ENCODE data around the gene CRYGA. TPM values are rescaled to one million over a fixed set of nuclear protein-coding genes. Genes with fewer than 3 reads are reported as not detected.
"Not testable (repeated sequence)": the region's sequence is repeated elsewhere in the genome, so short reads cannot be mapped to it uniquely, and the experiment has no call there.

CRYGA gene
- total RNA-seq, 2 donors from 2014 or later = not detected

- no peak for DNase-seq
- no peak for ATAC-seq
- intact Hi-C loops (cut with DNase I) = no loop called here
Observed at GRCh38 chr2:208130712-208131110, 32.7 kb downstream of the CRYGA start.

DNA sequence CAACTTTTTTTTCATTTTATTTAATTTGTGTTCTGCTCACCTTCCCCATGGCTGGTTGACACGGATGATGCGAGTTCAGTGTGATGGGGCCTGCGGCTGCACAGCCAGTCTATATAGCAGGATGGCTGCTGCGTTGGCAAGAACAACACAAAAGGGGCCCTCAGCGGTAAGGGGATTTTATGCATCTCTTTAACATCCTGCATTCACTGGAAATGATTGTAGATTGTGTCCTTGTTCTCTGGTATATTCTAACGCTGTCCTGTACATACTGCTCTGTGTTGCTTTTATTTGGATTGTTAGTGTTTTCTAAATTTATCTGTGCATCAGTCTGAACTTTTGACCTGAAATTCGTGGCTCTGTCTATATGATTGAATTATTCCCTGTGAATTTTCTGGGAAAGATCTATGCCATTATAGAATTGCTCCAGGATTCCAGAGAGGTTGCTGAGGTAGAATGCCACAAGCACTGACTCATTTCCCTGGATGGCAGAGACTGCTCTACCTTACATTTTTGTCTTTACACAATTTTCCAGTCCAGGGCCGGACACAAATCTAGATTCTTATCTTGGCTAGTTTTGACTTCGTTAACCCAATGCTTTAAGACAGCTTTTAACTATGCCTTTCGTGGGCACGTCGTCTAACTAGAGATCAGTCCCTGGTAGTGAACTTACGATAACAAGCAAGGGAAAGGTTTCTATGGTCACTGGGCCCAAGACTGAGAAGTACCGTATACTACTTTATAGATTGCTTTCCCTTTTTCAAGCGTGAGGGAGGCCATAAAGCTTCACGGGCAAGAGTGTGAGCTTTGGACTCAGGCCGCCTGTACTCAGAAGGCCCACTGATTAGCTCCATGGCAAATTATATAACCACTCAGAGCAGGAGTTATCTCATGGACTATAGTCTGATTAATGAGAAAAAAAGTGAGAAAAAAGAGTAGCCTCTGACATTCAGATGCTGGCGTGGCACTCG, 33.4 kb downstream of the CRYGA start, which contains the start of gene CRYGC:
CRYGC (minus strand) TSS at position 85 of the 968 bp plus-strand sequence; CDS start at position 49, 36 bp downstream.
- DNase-seq = no peak
- no peak for ATAC-seq
- intact Hi-C loops (cut with DNase I) = no loop called here

DNA sequence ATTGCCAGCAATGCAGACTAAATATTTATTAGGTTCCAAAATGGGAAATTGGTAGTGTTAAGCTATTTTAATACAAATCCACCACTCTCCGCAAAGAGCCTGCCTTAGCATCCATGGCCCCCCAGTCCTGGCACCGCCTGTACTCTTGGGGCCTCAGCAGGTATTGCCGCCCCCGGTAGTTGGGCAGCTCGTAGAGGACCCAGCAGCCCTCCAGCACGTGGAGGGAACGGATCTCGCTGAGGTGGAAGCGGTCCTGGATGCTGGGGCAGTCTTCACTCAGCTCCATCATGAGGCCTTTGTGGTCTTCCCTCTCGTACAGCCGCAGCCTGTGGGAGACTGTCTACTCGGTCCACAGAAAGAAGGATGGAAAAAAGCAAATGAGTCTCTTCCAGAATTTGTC, 35.3 kb downstream of the CRYGA start:
- intact Hi-C loops (cut with DNase I) = no loop called here
- ATAC-seq (no peak), DNase-seq (no peak)

- intact Hi-C loops (cut with DNase I) = no loop called here
Observed at GRCh38 chr2:208127090-208127489, 36.3 kb downstream of the CRYGA start.

GRCh38 chr2:208125251-208125650, 38.1 kb downstream of the CRYGA start:
- no peak for ATAC-seq
- DNase-seq = no peak
- intact Hi-C loops (cut with DNase I) = no loop called here

More at GRCh38 chr2:208127090-208127489, 36.3 kb downstream of the CRYGA start:
- DNase-seq (no peak), ATAC-seq (no peak)

DNA sequence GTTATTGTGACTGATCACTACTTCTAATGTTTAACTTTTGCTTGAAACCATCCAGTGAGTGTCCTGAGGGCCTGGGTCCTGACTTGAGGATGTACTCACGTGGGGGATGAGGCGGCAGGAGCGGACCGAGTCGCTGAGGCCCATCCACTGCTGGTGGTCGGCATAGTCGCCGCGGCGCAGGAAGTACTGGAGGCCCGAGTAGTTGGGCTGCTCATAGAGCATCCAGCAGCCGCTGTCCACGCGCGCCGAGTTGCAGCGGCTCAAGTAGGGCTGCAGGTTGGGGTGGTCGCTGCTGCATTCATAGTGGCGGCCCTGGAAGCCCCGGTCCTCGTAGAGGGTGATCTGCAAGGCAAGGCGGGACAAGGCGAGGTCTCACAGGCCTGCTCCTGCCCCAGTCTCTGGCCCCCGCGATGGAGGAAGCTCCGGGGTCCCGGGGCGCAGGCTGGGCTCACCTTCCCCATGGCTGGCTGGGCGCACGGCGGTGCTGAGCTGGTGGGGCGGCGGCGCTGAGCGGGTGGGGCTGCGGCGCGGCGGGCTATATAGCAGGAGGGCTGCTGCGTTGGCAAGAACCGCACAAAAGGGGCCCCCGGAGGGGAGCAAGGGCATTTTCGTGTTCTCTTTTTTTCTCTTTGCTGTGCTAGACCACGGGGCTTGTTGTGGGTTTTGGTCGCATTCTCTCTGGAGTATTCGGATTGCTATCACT, 39.2 kb downstream of the CRYGA start, which contains the start of gene CRYGD:
CRYGD (minus strand) TSS at position 512 of the 703 bp plus-strand sequence; CDS start at position 461, 51 bp downstream.
- DNase-seq; intact Hi-C loops (cut with DNase I): not testable (repeated sequence)
- peak; percentile 38 to 41 for ATAC-seq

- no peak for DNase-seq
- no peak for ATAC-seq
- intact Hi-C loops (cut with DNase I) = no loop called here
Observed at GRCh38 chr2:208122248-208122647, 41.1 kb downstream of the CRYGA start.

DNA sequence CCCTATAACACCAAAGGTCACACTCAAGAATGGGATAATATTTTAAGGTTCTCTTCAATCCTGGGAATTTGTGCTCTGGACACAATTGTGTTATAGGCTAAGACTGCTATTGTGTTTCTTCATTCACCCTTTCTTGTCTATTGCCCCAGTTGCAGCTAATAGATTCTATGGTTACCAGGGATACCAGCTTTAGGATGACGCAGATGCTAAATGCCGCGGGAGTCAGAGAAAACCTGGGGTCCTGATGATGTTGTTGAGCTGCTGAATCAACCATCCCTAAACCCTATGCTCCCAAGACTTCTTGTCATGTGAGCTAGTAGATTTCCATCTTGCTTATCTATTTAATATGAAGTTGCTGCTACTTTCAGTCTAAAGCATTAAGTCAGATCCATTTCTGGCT, 44.5 kb downstream of the CRYGA start:
- intact Hi-C loops (cut with DNase I) = no loop called here
- no peak for DNase-seq
- ATAC-seq = no peak

GRCh38 chr2:208117390-208117789, 46.0 kb downstream of the CRYGA start:
- ATAC-seq; DNase-seq; intact Hi-C loops (cut with DNase I): not testable (repeated sequence)

DNA sequence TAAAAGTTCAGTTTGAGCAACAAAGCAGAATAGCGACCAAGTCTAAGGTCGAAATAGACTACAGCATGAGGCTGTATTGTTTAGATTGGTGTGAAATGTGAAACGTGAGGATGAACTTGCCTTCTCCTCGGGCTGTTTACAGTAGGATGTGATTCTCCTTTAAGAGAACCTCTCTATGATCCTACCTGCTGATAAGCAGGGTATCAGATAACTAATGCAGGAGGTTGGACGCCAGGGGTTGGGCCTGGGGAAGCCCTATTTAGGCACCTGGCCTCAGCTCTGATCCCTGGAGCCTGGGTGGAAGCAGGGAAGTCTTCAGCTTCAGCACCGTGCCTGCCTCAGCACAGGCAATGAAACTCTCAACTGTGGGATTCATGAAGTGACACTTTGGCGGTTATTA, 50.4 kb downstream of the CRYGA start:
- no peak for DNase-seq
- no peak for ATAC-seq
- intact Hi-C loops (cut with DNase I) = no loop called here

DNA sequence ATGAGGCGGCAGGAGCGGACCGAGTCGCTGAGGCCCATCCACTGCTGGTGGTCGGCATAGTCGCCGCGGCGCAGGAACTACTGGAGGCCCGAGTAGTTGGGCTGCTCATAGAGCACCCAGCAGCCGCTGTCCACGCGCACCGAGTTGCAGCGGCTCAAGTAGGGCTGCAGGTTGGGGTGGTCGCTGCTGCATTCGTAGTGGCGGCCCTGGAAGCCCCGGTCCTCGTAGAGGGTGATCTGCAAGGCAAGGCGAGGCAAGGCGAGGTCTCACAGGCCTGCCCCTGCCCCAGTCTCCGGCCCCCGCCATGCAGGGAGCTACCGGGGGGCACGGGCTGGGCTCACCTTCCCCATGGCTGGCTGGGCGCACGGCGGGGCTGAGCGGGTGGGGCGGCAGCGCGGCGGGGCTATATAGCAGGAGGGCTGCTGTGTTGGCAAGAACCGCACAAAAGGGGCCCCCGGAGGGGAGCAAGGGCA, 51.1 kb downstream of the CRYGA start:
- ATAC-seq; intact Hi-C loops (cut with DNase I); DNase-seq: not testable (repeated sequence)

Other genes starting within 250 kb of the CRYGA start
- gene PLEKHM3, start 138.1 kb downstream of the CRYGA start, total RNA-seq = 10 to 100 TPM in 1 of 2 donors, 1 to 10 TPM in 1; 8.2 to 10.7 TPM
- not detected for gene CRYGD, start 39.1 kb downstream of the CRYGA start, total RNA-seq
- gene CRYGC, start 33.8 kb downstream of the CRYGA start, total RNA-seq = not detected
- gene CRYGB, start 17.4 kb downstream of the CRYGA start, total RNA-seq = not detected
- not detected for gene C2orf80, start 26.4 kb upstream of the CRYGA start, total RNA-seq
- 10 to 100 TPM; 36.5 to 79.9 TPM for gene IDH1, start 91.5 kb upstream of the CRYGA start, total RNA-seq
- gene PIKFYVE, start 102.7 kb upstream of the CRYGA start, total RNA-seq = 10 to 100 TPM; 17.2 to 18.6 TPM
- gene PTH2R, start 243.2 kb upstream of the CRYGA start, total RNA-seq = not detected

All from left cardiac atrium (tissue), 4 donors.